Measurements from ENCODE around the gene C2CD3.
A peak's percentile ranks its signal among the peaks of the same experiment; 100 is the strongest.

Gene C2CD3

DNA sequence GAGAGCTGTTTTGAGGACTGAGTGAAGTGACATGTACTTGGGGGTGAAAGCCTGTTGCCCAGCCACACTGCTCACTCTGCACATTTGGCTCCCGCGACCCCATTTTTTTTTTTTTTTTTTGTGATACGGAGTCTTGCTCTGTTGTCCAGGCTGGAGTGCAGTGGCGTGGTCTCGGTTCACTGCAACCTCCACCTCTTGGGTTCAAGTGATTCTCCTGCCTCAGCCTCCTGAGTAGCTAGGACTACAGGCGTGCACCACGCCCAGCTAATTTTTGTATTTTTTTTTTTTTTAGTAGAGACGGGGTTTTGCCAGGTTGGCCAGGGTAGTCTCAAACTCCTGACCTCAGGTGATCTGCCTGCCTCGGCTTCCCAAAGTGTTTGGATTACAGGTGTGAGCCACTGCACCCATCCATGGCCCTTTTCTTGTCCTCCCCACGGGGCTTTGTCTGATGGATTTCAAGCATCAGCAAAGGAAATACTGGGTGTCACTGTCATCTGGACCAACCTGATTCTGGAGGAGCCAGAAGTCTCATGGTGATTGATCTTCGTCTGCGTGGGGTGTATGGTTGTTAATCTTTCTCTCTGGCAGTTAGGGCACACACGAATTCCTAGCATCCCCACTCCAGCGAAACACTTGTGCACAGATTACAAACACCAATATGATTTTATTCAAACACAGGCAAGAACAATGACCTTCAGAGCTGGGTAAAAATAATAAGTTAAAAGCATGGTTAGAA is 158.6 kb downstream of the C2CD3 start:
- no peaks in the 10 kb centered on the region for H3K27me3 ChIP-seq (ENCODE audit: low read depth, low read length)
- H3K36me3 ChIP-seq (replicated peaks; ENCODE audit: low read depth, low read length) = peaks cover 7% of the 10 kb centered on the region
- no peaks in the 10 kb centered on the region for H4K20me1 ChIP-seq (ENCODE audit: insufficient read depth, low read length)
- no peak overlapping the region for H3K27ac ChIP-seq (ENCODE audit: low read length)
- no peak overlapping the region for H3K9ac ChIP-seq (ENCODE audit: low read length)
- TF ChIP-seq EZH2phosphoT487 (IDR thresholded peaks at IDR 0.05; ENCODE audit: low read depth) = no peak
- TF ChIP-seq CTCF (IDR thresholded peaks at IDR 0.05; ENCODE audit: low read depth, low read length) = no peak
- peak overlapping the region; percentile 21; the same call in 1 of the 2 replicates for H3K4me2 ChIP-seq (ENCODE audit: low read length)
- no peak overlapping the region for H2AFZ ChIP-seq (ENCODE audit: low read depth, low read length)
- H3K4me1 ChIP-seq (ENCODE audit: low read length) = peaks cover 14% of the 10 kb centered on the region
- H3K9me3 ChIP-seq (ENCODE audit: insufficient read depth, low read length) = no peaks in the 10 kb centered on the region
- H3K79me2 ChIP-seq (ENCODE audit: low read length) = no peaks in the 10 kb centered on the region
- H3K4me3 ChIP-seq (ENCODE audit: low read length) = no peak overlapping the region

DNA sequence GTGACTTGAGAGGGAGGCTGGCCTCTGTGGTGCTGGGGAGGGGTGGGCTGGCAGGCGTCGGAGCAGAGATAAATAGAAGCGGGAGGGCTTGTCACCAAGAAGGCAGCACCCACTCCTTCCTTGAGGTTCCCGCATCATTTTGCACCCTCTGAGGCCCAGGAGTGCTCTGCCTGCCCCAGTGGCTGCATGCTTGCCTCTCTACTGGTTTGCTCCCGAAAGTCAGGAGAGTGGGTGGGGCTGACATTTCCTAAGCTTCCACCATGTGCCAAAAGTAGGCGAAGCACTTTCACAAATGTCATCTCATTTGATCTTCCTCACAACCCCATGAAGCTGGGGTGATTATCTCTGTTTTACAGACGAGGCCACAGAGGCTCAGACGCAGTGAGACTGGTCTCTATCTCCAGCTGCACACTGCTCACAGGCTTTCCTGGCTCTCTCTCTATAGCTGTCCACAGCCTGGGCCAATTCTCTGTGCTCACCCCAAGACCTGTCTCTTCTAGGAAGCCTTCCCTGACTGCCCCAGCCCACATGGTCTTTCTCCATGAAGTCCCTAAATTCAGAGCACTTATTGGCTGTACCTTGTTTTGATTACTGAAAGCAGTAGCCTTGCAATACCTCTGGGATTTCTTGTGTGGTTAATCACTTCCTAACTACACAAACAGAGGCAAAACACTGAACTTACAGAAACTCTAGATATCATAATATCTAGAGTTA is 159.3 kb downstream of the C2CD3 start:
- Histone ChIP-seq H3K4me1 (ENCODE audit: low read length) (peaks cover 14% of the 10 kb centered on the region), H3K27ac (ENCODE audit: low read length) (no peak overlapping the region), H2AFZ (ENCODE audit: low read depth, low read length) (no peak overlapping the region), H4K20me1 (ENCODE audit: insufficient read depth, low read length) (no peaks in the 10 kb centered on the region), H3K36me3 (replicated peaks; ENCODE audit: low read depth, low read length) (peaks cover 7% of the 10 kb centered on the region), H3K9me3 (ENCODE audit: insufficient read depth, low read length) (no peaks in the 10 kb centered on the region), H3K9ac (ENCODE audit: low read length) (no peak overlapping the region), H3K4me2 (ENCODE audit: low read length) (peak overlapping the region; percentile 21; the same call in 1 of the 2 replicates), H3K27me3 (ENCODE audit: low read depth, low read length) (no peaks in the 10 kb centered on the region), H3K79me2 (ENCODE audit: low read length) (no peaks in the 10 kb centered on the region), H3K4me3 (ENCODE audit: low read length) (no peak overlapping the region)
- TF ChIP-seq CTCF (IDR thresholded peaks at IDR 0.05; ENCODE audit: low read depth, low read length) (no peak), EZH2phosphoT487 (IDR thresholded peaks at IDR 0.05; ENCODE audit: low read depth) (no peak)

DNA sequence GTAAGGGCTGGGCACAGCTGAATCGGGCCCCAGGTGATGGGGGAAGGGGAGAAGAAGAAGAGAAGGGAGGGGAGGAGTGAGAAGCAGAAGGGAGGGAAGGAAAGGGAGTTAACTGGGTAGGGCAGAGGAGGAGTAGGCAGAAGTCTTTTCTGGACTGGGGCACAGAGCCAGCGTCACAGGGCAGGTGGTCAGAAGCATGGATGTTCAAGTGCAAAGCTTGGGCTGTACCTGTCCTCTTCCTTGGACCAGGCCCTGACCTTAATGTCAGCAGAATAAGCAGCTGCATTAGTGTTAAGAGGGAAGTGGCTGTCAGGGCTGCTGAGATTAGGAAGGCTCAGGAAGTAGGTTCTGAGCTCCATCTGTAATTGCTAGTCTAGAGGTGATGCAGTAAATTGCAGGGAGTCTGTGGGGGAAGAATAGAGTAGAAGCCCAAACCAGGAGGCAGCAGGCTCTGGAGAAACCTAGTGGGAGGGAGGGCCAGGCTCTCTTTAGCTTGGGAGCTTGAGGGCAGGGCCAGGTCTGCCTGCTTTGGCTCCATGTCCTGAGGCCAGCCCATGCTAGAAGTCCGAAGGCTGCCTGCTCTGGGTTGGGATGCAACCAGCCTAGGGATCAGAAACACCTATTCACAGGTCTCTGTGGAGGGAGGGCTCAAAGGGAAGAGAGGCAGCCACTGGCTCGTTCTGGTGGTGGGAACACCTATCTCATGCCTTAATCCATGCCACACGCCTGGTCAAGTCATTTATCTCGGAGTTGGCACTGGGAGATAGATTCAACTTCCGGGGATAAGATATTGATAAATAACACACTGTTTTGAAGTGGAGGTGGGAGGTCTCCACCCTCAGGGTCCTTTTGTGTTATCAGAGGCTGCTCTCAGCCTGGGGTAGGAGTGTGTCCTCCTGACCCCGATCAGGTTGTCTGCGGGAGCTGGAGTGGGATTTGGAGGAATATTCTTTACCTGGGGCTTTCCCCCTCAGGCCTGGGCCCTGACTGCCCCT is 160.2 kb downstream of the C2CD3 start:
- H3K27me3 ChIP-seq (ENCODE audit: low read depth, low read length) = no peaks in the 10 kb centered on the region
- no peaks in the 10 kb centered on the region for H4K20me1 ChIP-seq (ENCODE audit: insufficient read depth, low read length)
- H3K27ac ChIP-seq (ENCODE audit: low read length) = no peak overlapping the region
- TF ChIP-seq EZH2phosphoT487 (IDR thresholded peaks at IDR 0.05; ENCODE audit: low read depth) (no peak), CTCF (IDR thresholded peaks at IDR 0.05; ENCODE audit: low read depth, low read length) (no peak)
- no peak overlapping the region for H3K4me3 ChIP-seq (ENCODE audit: low read length)
- no peak overlapping the region for H3K9ac ChIP-seq (ENCODE audit: low read length)
- H3K36me3 ChIP-seq (replicated peaks; ENCODE audit: low read depth, low read length) = peaks cover 7% of the 10 kb centered on the region
- no peak overlapping the region for H2AFZ ChIP-seq (ENCODE audit: low read depth, low read length)
- peaks cover 14% of the 10 kb centered on the region for H3K4me1 ChIP-seq (ENCODE audit: low read length)
- H3K79me2 ChIP-seq (ENCODE audit: low read length) = no peaks in the 10 kb centered on the region
- H3K4me2 ChIP-seq (ENCODE audit: low read length) = no peak overlapping the region
- no peaks in the 10 kb centered on the region for H3K9me3 ChIP-seq (ENCODE audit: insufficient read depth, low read length)
